DOHH2 (cell line): ENCODE results near the gene CWC22.

ENCODE experiments used
- CTCF ChIP-seq: fragments of 200-600 bp; sonication (generic); IDR thresholded peaks from one replicate; pipeline ENCODE4 v1.5.1; 2014; ENCODE audit warnings: antibody characterized with exemption, mild to moderate bottlenecking, low read depth, low read length; ENCODE audit not compliant: poor library complexity, severe bottlenecking
- EZH2phosphoT487 ChIP-seq: fragments of 200-600 bp; sonication (generic); IDR thresholded peaks from 2 replicates; pipeline ENCODE4 v1.6.1; 2017; ENCODE audit warnings: borderline replicate concordance, mild to moderate bottlenecking, antibody characterized with exemption, low read length, moderate library complexity, mixed read lengths

DNA sequence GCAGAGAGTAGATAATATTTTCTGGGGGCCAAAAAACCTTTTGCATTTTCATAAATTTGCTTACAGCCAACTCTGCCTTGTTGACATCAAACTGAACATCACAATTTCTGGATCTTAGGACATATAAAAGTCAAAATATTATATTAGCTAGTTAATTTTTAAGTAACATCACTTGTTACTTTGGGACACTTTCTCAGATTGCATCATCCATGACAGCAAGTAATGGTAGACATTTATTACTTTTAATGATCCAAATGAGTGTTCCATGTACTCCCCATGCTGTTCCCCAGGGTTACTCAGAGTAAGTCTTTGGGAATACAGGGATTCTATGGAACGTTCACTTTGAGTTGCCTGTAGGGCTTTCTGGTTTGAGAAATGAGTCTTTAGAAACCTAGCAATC lies 39.1 kb upstream of the CWC22 start:
- no peak for TF ChIP-seq CTCF
- TF ChIP-seq EZH2phosphoT487, result no peak
